GM18858 (cell line): ENCODE results near the gene TRAK2.

Experiments
- ATAC-seq: cut with Tn5 transposase; IDR thresholded peaks from one replicate; pipeline ENCODE4 v1.9.1; 2021; ENCODE audit not compliant: unreplicated experiment

TRAK2 gene

GRCh38 chr2:201363857-201364560, 87.2 kb downstream of the TRAK2 start:
- ATAC-seq = no peak

GRCh38 chr2:201362396-201362795, 88.9 kb downstream of the TRAK2 start:
- no peak for ATAC-seq

- no peak for ATAC-seq
These were observed 90.1 kb downstream of the TRAK2 start for GRCh38 chr2:201361078-201361733.

DNA sequence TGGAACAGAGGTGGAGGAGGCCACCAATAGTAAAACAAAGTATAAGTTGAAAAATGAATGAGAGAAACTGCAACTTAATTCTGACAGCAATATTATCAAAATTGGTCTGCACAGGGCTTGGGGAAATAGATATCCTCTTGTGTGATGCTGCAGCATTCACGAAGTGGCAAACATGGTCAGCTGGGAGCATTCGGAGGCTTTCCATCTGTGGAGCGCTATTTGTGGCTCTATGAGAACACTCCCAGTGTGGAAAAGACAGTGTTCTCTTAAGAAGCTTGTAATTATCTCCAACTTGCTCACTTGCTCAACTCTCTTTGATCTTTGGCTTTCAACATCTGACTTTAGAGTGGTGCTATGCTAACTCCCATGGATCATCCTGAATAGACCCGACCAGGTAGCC, 91.0 kb downstream of the TRAK2 start:
- no peak for ATAC-seq

DNA sequence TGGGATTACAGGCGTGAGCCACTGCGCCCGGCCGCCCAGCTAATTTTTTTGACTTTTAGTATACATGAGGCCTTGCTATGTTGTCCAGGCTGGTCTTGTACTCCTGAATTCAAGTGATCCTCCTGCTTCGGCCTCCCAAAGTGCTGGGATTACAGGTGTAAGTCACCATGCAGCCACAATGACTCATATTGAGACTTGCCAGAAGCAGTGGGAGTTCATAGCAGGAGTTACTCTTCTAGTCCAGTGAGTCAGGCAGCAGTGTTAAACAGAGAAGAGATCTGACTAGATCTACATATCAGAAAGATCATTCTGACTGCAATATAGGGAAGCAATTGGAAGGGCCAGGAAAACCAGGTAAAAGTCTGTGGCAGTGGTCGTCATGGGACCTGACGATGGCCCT, 92.6 kb downstream of the TRAK2 start:
- no peak for ATAC-seq

GRCh38 chr2:201357221-201357620, 94.0 kb downstream of the TRAK2 start, which contains the start of gene FLACC1:
Gene FLACC1 (minus strand): TSS chr2:201357345. CDS start chr2:201351404, 5,941 bp downstream.
- ATAC-seq = no peak

GRCh38 chr2:201353116-201353515, 98.1 kb downstream of the TRAK2 start:
- no peak for ATAC-seq

- no peak for ATAC-seq
These were observed 100.4 kb downstream of the TRAK2 start for GRCh38 chr2:201350879-201351278.

- ATAC-seq = no peak
These were observed 101.7 kb downstream of the TRAK2 start for GRCh38 chr2:201349601-201350000.

DNA sequence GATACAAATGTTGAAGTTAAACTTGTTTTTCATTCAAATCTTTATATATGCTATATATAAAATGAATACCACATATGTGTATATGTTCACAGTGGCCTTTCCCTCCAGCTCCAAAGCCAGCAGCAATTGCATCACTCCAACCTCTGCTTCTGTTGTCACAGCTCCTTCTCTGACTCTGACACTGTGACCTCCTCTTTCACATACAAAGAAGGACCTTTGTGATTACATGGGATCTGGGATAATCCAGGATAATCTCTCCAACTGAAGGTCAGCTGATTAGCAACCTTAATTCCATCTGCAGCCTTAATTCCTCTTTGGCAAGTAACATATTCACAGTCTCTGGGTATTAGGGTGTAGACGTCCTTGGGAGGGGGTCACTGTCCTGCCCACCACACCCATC, 102.5 kb downstream of the TRAK2 start:
- no peak for ATAC-seq

- no peak for ATAC-seq
These were observed 104.1 kb downstream of the TRAK2 start for GRCh38 chr2:201347138-201347537.

DNA sequence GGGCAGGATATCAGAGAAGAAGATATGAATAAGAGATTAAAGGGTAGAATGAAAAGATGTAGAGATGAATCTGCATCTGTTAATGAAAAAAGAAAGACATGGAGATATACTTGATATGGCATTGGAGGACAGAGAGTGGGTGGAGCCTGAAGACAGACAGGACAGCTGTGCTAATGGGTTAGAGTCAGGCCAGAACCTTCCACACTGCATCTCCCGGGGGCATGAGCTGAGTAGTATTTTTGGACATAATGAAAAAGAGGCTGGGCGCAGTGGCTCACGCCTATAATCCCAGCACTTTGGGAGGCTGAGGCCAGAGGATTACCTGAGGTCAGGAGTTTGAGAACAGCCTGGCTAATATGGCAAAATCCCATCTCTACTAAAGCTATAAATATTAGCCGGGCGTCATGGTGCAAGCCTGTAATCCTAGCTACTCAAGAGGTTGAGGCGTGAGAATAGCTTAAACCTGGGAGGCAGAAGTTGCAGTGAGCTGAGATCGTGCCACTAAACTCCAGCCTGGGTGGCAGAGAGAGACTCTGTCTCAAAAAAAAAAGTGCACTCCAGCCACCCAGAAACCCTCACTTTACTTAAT, 105.5 kb downstream of the TRAK2 start:
- no peak for ATAC-seq

- ATAC-seq = no peak
These were observed 106.4 kb downstream of the TRAK2 start for GRCh38 chr2:201344663-201345366.

GRCh38 chr2:201343559-201343958, 107.7 kb downstream of the TRAK2 start:
- ATAC-seq = no peak

GRCh38 chr2:201342923-201343322, 108.3 kb downstream of the TRAK2 start:
- ATAC-seq = no peak

- no peak for ATAC-seq
These were observed 121.8 kb downstream of the TRAK2 start for GRCh38 chr2:201329409-201329808.

DNA sequence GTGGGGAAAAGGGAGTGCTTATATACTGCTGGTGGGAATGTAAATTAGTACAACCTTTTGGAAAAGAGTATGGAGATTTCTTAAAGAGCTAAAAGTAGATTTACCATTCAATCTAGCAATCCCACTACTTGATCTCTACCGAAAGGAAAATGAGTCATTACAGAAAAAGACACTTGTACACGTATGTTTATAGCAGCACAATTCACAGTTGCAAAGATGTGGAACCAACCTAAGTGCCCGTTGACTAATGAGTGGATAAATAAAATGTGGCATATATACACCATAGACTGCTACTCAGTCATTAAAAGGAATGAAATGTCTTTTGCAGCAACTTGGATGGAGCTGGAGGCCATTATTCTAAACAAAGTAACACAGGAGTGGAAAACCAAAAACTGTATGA, 123.6 kb downstream of the TRAK2 start:
- ATAC-seq = no peak
